ENCODE measurements around the gene SPG7.

The SPG7 gene

DNA sequence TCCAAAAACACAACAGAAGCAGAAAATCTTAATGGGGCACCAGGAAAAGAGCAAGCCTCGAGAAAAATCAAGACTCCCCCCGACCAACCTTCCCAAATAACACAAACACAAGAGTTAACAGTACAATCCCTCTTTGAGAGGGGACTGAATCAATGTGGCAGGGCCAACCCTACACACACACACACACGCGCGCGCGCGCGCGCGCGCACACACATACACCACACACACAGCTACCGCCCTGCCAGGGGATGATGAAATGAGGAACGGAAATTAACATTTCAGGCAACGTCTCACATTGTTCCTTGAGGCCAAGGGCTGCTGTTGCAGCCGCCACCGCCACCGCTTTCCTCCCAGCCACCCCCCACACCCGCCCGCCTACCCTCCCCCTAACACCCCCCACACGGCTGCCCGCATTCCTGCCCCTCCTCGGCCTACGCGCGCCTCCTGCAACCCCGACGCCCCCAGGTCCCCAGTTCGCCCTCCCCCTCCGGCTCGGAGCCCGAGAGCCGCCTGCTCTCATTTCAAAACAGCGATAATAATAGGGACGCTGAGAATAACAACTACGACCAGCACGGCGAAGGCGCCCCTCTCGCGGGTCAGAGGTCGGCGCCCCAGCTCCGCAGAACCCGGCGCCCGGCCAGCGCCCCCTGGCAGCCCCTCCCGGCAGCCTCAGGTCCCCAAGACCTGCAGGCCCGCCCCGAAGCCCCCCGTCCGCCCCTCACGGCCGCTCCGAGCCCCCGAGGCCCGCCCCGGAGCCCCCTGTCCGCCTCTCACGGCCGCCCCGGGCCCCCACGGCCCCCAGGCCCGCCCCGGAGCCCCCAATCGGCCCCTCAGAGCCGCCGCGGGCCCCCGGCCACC, 18.9 kb upstream of the SPG7 start:
- H3K4me2 ChIP-seq (ENCODE audit: low read length), result peak overlapping the region; percentile 99
- peaks cover 51% of the 10 kb centered on the region for H3K4me1 ChIP-seq (ENCODE audit: control insufficient read depth, insufficient read depth, low read length)

GRCh38 chr16:89489898-89490438, 18.2 kb upstream of the SPG7 start:
- Histone ChIP-seq H3K36me3 (ENCODE audit: insufficient read depth, low read length) (no peaks in the 10 kb centered on the region), H3K9ac (ENCODE audit: low read depth, low read length) (peak overlapping the region; percentile 76), H3K4me1 (ENCODE audit: control insufficient read depth, insufficient read depth, low read length) (peaks cover 49% of the 10 kb centered on the region), H3K9me3 (replicated peaks; ENCODE audit: low read length) (no peaks in the 10 kb centered on the region), H3K27me3 (ENCODE audit: control insufficient read depth, insufficient read depth, low read length) (no peaks in the 10 kb centered on the region), H3K4me3 (ENCODE audit: low read length) (peak overlapping the region; percentile 78), H3K4me2 (ENCODE audit: low read length) (no peak overlapping the region)

More for the DNA sequence above, 18.9 kb upstream of the SPG7 start:
- Histone ChIP-seq H3K4me3 (ENCODE audit: low read length) (peak overlapping the region; percentile 82), H3K27me3 (ENCODE audit: control insufficient read depth, insufficient read depth, low read length) (no peaks in the 10 kb centered on the region), H3K9ac (ENCODE audit: low read depth, low read length) (peak overlapping the region; percentile 86), H3K9me3 (replicated peaks; ENCODE audit: low read length) (no peaks in the 10 kb centered on the region), H3K36me3 (ENCODE audit: insufficient read depth, low read length) (no peaks in the 10 kb centered on the region)

DNA sequence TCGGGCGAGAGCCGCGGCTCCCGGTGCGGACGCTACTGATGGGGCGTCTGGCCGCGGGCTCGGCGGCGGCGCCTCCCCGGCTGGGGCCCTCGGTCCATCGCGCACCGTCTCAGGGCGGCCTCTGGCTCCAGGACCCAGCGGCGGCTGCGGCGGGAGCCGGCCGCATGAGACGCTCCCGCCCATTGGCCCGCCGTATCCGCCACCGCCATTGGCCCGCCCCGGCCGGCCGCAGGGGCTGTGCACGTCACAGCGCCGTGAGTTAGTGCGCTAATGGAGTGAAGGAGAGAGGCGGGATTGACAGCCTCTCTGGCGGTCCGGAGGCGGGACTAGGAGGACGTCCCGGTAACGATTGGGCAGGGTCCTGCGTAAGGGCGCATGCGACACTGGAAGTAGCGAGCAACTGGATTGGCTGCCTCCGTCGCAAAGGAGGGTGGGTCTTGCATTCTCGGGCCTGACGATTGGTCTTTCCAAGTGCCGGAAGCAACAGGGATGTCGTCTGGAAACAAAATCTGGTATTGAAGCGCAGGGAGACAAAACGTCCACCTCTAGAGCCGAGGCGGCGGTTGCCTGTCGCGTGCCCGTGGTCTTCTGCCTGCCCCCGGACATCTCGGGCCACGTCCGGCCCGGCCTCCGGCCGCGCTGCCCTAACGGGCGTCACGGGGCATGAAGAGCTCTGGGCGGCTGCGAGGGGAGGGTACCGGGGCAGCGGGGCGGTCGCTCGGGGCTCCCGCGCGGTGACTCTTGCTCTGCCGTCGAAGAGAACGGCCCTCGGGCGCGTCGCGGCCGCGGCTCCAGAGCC, 17.6 kb upstream of the SPG7 start, which contains the start of gene ANKRD11:
Gene ANKRD11 (minus strand): TSS at position 123 of the 799 bp plus-strand sequence. CDS start 173,542 bp downstream, outside the sequence.
- no peaks in the 10 kb centered on the region for H3K9me3 ChIP-seq (replicated peaks; ENCODE audit: low read length)
- peak within 1 kb of the TSS; percentile 93 for H3K9ac ChIP-seq (ENCODE audit: low read depth, low read length)
- H3K36me3 ChIP-seq (ENCODE audit: insufficient read depth, low read length), result no peaks in the 10 kb centered on the region
- peak within 1 kb of the TSS; percentile 94 for H3K4me3 ChIP-seq (ENCODE audit: low read length)
- H3K27me3 ChIP-seq (ENCODE audit: control insufficient read depth, insufficient read depth, low read length), result no peaks in the 10 kb centered on the region
- peak within 1 kb of the TSS; percentile 99 for H3K4me2 ChIP-seq (ENCODE audit: low read length)
- peaks cover 49% of the 10 kb centered on the region for H3K4me1 ChIP-seq (ENCODE audit: control insufficient read depth, insufficient read depth, low read length)

GRCh38 chr16:89491238-89491869, 16.8 kb upstream of the SPG7 start:
- no peaks in the 10 kb centered on the region for H3K9me3 ChIP-seq (replicated peaks; ENCODE audit: low read length)
- peaks cover 45% of the 10 kb centered on the region for H3K4me1 ChIP-seq (ENCODE audit: control insufficient read depth, insufficient read depth, low read length)
- peak overlapping the region; percentile 93 for H3K9ac ChIP-seq (ENCODE audit: low read depth, low read length)
- H3K27me3 ChIP-seq (ENCODE audit: control insufficient read depth, insufficient read depth, low read length), result no peaks in the 10 kb centered on the region
- peak overlapping the region; percentile 97 for H3K4me2 ChIP-seq (ENCODE audit: low read length)
- no peaks in the 10 kb centered on the region for H3K36me3 ChIP-seq (ENCODE audit: insufficient read depth, low read length)
- peak overlapping the region; percentile 94 for H3K4me3 ChIP-seq (ENCODE audit: low read length)

GRCh38 chr16:89491974-89492687, 16.1 kb upstream of the SPG7 start:
- no peaks in the 10 kb centered on the region for H3K36me3 ChIP-seq (ENCODE audit: insufficient read depth, low read length)
- H3K4me3 ChIP-seq (ENCODE audit: low read length), result peak overlapping the region; percentile 94
- H3K4me1 ChIP-seq (ENCODE audit: control insufficient read depth, insufficient read depth, low read length), result peaks cover 43% of the 10 kb centered on the region
- no peaks in the 10 kb centered on the region for H3K27me3 ChIP-seq (ENCODE audit: control insufficient read depth, insufficient read depth, low read length)
- peak overlapping the region; percentile 97 for H3K4me2 ChIP-seq (ENCODE audit: low read length)
- H3K9me3 ChIP-seq (replicated peaks; ENCODE audit: low read length), result no peaks in the 10 kb centered on the region
- H3K9ac ChIP-seq (ENCODE audit: low read depth, low read length), result peak overlapping the region; percentile 93

DNA sequence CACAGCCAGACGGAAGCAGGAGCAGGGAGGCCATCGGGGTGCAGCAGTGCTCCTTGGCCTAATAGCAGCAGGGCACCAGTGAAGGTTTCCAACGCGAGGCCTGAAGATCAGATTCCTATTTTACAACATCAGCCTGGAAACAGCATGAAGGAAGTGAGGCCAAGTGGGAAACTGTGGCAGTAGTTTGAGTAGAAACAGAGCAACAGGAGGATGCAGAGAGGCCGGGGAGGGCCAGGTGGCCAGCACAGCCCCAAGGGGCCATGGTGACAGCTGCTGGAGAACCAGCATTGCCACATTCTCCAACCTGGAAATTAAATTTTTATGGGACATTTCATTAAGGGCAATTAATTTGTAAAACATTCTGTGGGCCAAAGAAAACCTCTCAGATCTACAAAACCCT, 14.4 kb upstream of the SPG7 start:
- Histone ChIP-seq H3K9me3 (replicated peaks; ENCODE audit: low read length) (no peaks in the 10 kb centered on the region), H3K4me1 (ENCODE audit: control insufficient read depth, insufficient read depth, low read length) (peaks cover 36% of the 10 kb centered on the region), H3K4me2 (ENCODE audit: low read length) (no peak overlapping the region), H3K27me3 (ENCODE audit: control insufficient read depth, insufficient read depth, low read length) (no peaks in the 10 kb centered on the region), H3K9ac (ENCODE audit: low read depth, low read length) (no peak overlapping the region), H3K4me3 (ENCODE audit: low read length) (no peak overlapping the region), H3K36me3 (ENCODE audit: insufficient read depth, low read length) (no peaks in the 10 kb centered on the region)

DNA sequence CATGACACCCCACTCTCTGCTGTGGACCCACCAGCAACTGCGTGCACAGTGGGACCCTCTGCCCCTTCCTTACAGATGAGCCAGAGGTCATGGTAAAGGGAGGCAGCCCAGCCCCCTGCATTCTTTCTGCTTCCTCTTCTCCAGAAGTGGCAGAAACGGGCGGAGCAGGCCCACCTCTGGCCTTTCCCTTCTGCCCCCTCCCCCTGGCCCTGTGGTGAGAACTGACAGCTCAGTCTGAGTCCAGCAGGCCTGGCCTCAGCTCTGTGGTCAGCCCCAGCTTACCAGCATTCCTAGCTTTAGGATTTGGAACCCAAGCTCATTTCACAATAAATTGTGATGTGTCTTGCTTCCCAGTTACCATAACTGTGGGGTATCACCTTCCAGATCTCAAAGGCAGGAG, 13.1 kb upstream of the SPG7 start:
- peaks cover 37% of the 10 kb centered on the region for H3K4me1 ChIP-seq (ENCODE audit: control insufficient read depth, insufficient read depth, low read length)
- no peak overlapping the region for H3K9ac ChIP-seq (ENCODE audit: low read depth, low read length)
- H3K4me3 ChIP-seq (ENCODE audit: low read length), result no peak overlapping the region
- H3K27me3 ChIP-seq (ENCODE audit: control insufficient read depth, insufficient read depth, low read length), result no peaks in the 10 kb centered on the region
- H3K9me3 ChIP-seq (replicated peaks; ENCODE audit: low read length), result no peaks in the 10 kb centered on the region
- H3K4me2 ChIP-seq (ENCODE audit: low read length), result peak overlapping the region; percentile 39
- H3K36me3 ChIP-seq (ENCODE audit: insufficient read depth, low read length), result no peaks in the 10 kb centered on the region

DNA sequence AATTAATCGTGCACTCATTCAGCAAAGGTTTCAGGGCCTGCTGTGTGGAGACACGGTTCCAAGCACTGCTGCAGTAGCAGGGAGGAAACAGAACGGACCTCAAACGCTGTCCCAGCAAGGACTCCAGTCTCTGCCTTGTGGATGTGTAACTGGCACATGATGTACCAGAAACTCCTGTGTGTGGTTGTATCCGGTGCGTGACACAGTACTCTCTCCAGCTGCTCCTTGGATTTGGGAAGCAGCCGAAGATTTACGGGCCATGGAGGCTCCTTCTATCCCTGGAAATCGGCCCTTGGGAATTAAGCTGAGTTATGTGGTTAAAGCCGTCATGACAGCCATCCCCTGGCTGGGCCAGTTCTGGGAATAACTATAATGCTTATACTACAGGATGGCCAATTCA, 9.4 kb upstream of the SPG7 start:
- Histone ChIP-seq H3K4me2 (ENCODE audit: low read length) (peak overlapping the region; percentile 23), H3K27me3 (ENCODE audit: control insufficient read depth, insufficient read depth, low read length) (no peaks in the 10 kb centered on the region), H3K4me3 (ENCODE audit: low read length) (no peak overlapping the region), H3K9me3 (replicated peaks; ENCODE audit: low read length) (no peaks in the 10 kb centered on the region), H3K9ac (ENCODE audit: low read depth, low read length) (peak overlapping the region; percentile 20), H3K36me3 (ENCODE audit: insufficient read depth, low read length) (no peaks in the 10 kb centered on the region), H3K4me1 (ENCODE audit: control insufficient read depth, insufficient read depth, low read length) (peaks cover 32% of the 10 kb centered on the region)

DNA sequence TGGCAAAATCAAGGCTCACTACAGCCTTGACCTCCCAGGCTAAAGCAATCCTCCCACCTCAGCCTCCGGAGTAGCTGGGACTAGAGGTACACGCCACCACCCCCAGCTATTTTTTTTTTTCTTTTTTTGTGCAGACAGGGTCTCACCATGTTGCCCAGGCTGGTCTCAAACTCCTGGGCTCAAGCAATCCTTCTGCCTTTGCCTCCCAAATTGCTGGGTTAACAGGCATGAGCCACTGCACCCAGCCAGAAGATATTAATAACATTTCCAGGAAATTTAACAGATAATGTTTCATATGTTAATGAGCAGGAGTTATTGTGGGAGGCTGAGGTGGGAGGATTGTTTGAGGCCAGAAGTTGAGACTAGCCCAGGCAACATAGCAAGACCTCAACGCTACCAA, 8.4 kb upstream of the SPG7 start:
- Histone ChIP-seq H3K9me3 (replicated peaks; ENCODE audit: low read length) (no peaks in the 10 kb centered on the region), H3K4me1 (ENCODE audit: control insufficient read depth, insufficient read depth, low read length) (peaks cover 29% of the 10 kb centered on the region), H3K9ac (ENCODE audit: low read depth, low read length) (no peak overlapping the region), H3K4me2 (ENCODE audit: low read length) (no peak overlapping the region), H3K4me3 (ENCODE audit: low read length) (no peak overlapping the region), H3K27me3 (ENCODE audit: control insufficient read depth, insufficient read depth, low read length) (no peaks in the 10 kb centered on the region), H3K36me3 (ENCODE audit: insufficient read depth, low read length) (no peaks in the 10 kb centered on the region)

- Histone ChIP-seq H3K9me3 (replicated peaks; ENCODE audit: low read length) (no peaks in the 10 kb centered on the region), H3K4me1 (ENCODE audit: control insufficient read depth, insufficient read depth, low read length) (peaks cover 40% of the 10 kb centered on the region), H3K27me3 (ENCODE audit: control insufficient read depth, insufficient read depth, low read length) (no peaks in the 10 kb centered on the region), H3K4me3 (ENCODE audit: low read length) (no peak overlapping the region), H3K36me3 (ENCODE audit: insufficient read depth, low read length) (no peaks in the 10 kb centered on the region), H3K4me2 (ENCODE audit: low read length) (no peak overlapping the region), H3K9ac (ENCODE audit: low read depth, low read length) (no peak overlapping the region)
Observed at GRCh38 chr16:89502081-89502843, 5.9 kb upstream of the SPG7 start.
